ENCODE results near the gene DGKQ. TPM values are rescaled to one million over a fixed set of nuclear protein-coding genes. Genes with fewer than 3 reads are reported as not detected.
A peak's percentile ranks its signal among the peaks of the same experiment; 100 is the strongest.

Gene DGKQ
- total and polyA plus RNA-seq, 7 donors = 2.2 to 3.9 (median 2.8) TPM

DNA sequence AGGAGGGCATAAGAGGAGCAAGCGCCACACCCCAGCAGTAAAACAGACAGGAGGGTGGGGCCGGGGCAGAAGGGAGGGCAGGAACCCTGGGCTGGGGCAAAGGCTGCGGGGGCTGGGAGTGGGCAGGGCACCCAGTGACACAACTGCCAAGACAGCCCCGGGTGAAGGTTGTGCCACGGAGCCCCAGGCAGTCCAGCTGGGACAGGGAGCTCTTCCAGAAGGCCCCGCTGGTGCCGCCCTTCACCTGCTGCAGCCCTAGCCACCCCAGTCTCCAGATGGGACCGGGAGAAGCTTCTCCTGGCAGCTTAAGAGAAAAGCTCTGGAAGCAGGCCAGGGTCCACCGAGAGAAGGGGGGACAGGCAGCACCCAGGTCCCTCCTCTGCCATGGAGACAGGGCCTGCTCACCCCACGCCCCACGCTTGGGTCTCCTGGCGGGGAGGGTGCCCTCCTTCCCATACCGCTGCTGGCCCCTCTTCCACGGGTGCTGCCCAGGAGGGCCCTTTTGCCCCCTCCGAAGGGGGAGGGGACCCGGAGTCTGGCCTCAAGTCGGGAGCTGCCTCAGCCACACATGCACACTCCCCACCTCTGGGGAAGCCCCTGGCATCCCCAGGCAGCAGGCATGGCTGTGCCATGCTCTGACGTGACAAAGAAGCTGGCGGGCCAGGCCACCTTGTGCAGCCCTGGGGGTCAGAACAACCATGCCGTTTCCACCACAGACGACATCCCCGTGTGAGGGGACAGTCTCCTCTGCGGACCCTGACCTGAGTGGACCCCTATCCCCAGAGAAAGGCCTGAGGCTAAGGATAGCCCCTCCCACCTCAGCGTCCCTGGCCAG is 1.5 kb downstream of the DGKQ start:
- peaks cover 0 to under 1% of the 10 kb centered on the region in 2 donors for H3K36me3 ChIP-seq (ENCODE audit: insufficient read depth in 1 of 2, low read depth in 1 of 2)
- ATAC-seq (no peak), DNase-seq (peak in 1 of 2 donors; percentile 15)
- TF ChIP-seq, protein P1, sequence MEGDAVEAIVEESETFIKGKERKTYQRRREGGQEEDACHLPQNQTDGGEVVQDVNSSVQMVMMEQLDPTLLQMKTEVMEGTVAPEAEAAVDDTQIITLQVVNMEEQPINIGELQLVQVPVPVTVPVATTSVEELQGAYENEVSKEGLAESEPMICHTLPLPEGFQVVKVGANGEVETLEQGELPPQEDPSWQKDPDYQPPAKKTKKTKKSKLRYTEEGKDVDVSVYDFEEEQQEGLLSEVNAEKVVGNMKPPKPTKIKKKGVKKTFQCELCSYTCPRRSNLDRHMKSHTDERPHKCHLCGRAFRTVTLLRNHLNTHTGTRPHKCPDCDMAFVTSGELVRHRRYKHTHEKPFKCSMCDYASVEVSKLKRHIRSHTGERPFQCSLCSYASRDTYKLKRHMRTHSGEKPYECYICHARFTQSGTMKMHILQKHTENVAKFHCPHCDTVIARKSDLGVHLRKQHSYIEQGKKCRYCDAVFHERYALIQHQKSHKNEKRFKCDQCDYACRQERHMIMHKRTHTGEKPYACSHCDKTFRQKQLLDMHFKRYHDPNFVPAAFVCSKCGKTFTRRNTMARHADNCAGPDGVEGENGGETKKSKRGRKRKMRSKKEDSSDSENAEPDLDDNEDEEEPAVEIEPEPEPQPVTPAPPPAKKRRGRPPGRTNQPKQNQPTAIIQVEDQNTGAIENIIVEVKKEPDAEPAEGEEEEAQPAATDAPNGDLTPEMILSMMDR (IDR thresholded peaks at IDR 0.05) = no peak
- intact Hi-C loops (cut with DNase I) = loop anchor here in 1 of 2 donors (5.0 kb wide), 1 partner anchor 40 kb away; the partner anchor contains the start of genes GAK and TMEM175
- no peak overlapping the region for H3K27ac ChIP-seq
- no peaks in the 10 kb centered on the region for H3K9me3 ChIP-seq
- peaks cover 0 to 8% (median 2%) of the 10 kb centered on the region in 3 donors for H3K27me3 ChIP-seq (ENCODE audit: insufficient read depth in 3 of 3, low read length in 2 of 3)
- H3K4me3 ChIP-seq = peak overlapping the region; percentile 83
- peaks cover 18% of the 10 kb centered on the region for H3K4me1 ChIP-seq
- WGBS, 3 donors = 38 to 47% (median 42%) methylated on average over 21 to 24 of the region's 24 CpGs

DNA sequence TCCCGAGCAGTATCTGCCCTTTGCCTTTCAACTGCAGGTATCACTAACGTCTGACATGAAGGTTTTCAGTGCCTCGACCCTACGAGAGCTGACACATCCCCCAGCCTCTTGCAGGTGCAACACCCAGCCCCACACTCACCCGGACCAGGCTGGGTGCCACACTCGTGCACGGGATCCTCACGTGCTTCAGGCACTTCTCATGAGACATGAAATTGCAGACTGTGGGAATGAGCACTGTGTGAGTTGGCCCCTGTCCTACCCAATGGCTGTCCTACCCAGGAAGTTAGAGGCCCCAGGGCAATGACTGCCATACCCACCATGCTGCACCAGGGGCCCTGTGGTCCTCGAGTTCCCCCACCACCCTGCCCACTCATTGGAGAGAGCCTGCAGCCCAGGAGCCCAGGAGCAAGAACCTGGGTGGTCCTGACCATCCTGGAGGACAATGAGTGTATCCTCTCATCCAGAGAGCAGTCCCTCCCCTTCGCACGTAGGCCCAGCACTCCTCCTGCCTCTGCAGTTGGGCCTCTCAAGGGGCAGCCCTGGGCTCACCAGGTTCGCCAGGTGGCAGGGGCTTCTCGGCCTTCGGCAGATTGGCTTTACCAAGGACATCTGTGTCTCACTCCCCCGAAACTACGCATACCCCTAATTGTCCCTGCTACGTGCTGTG is 2.4 kb downstream of the DGKQ start:
- H3K4me1 ChIP-seq = peaks cover 18% of the 10 kb centered on the region
- peak overlapping the region; percentile 15 for H3K4me3 ChIP-seq
- TF ChIP-seq, protein P1 (IDR thresholded peaks at IDR 0.05) = no peak
- H3K36me3 ChIP-seq (ENCODE audit: insufficient read depth in 1 of 2, low read depth in 1 of 2) = peaks cover 0 to 9% of the 10 kb centered on the region in 2 donors
- no peak for DNase-seq
- 76 to 82% (median 81%) methylated on average over 17 of the region's 17 CpGs for WGBS, 3 donors
- peaks cover 0 to 8% (median 2%) of the 10 kb centered on the region in 3 donors for H3K27me3 ChIP-seq (ENCODE audit: insufficient read depth in 3 of 3, low read length in 2 of 3)
- intact Hi-C loops (cut with DNase I) = loop anchor here in 1 of 2 donors (5.0 kb wide), 1 partner anchor 39 kb away; the partner anchor contains the start of genes GAK and TMEM175
- no peak for ATAC-seq
- no peak overlapping the region for H3K27ac ChIP-seq
- no peaks in the 10 kb centered on the region for H3K9me3 ChIP-seq

DNA sequence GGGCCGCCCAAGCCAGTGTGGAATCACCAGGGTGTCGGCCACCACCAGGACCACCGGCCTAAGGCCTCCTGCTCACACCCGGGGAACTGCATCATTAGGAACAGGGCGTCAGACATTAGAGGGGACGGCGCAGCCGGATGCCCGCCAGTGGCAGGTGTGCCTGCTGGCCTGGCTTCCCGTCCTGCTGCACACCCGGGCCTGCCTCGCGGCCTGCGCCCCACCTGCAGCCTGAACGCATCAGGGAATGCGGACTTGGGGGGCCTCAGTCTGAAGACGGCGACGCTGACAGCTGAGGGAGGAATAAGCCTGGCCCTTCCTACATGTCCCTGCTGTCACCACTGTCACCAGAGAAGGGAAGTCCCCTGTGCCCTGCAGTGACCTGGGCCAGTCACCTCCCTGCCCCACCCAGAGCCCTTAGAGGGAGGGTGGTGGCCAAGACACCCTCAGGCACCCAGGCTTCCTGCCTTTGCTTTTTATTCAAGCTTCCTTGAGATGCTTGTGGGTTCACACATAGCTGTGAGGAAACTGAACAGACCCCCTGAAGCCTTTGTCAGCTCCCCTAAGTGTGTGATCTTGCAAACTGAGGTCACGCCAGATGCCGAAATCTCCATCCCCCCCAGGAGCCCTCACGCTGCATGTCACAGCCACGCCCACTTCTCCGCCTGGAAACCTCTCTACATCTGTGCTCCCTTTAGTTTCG is 3.2 kb downstream of the DGKQ start:
- 89 to 91% (median 90%) methylated on average over 25 of the region's 25 CpGs for WGBS, 3 donors
- Histone ChIP-seq H3K4me1 (peaks cover 18% of the 10 kb centered on the region), H3K4me3 (no peak overlapping the region), H3K27me3 (ENCODE audit: insufficient read depth in 3 of 3, low read length in 2 of 3) (peaks cover 0 to 8% (median 2%) of the 10 kb centered on the region in 3 donors), H3K9me3 (no peaks in the 10 kb centered on the region), H3K36me3 (ENCODE audit: insufficient read depth in 1 of 2, low read depth in 1 of 2) (peaks cover 0 to 14% of the 10 kb centered on the region in 2 donors), H3K27ac (no peak overlapping the region)
- intact Hi-C loops (cut with DNase I) = loop anchor here in 1 of 2 donors (5.0 kb wide), 1 partner anchor 38 kb away; the partner anchor contains the start of genes GAK and TMEM175
- TF ChIP-seq, protein P1 (IDR thresholded peaks at IDR 0.05) = no peak
- ATAC-seq (no peak), DNase-seq (no peak)

DNA sequence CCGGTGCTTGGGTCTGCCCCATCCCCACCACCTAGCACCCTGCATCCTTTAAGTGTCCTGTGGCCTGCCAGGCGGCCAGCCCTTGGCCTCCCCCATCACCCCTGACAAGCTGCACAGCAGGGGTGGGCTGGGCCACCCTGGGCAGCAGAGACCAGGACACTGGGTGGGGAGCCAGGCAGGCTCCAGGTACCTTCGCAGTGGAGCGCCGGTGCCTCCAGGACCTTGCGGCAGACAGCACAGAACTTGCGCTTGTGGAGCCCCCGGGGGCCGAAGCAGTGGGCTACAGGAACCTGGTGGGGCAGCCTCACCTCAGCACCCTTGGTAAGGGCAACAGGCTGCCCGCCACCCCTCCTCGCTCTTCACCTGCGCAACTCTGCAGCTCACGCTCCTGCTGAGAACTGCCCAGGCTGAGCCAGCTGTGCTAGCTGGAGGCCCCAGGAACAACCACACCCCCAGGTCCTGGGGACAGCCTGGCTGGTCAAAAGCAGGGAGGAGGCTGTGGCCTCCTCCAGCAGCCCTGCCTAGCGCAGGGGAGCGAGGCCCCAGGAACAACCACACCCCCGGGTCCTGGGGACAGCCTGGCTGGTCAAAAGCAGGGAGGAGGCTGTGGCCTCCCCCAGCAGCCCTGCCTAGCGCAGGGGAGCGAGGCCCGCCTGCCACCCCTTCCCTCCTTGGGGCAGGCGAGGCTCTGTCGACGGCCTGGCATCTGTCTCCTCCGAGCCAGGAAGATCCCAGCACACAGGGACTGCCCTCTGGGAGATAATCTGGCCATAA is 4.6 kb downstream of the DGKQ start:
- H3K27me3 ChIP-seq (ENCODE audit: insufficient read depth in 3 of 3, low read length in 2 of 3) = peaks cover 0 to 8% (median 2%) of the 10 kb centered on the region in 3 donors
- H3K4me1 ChIP-seq = peaks cover 18% of the 10 kb centered on the region
- no peak overlapping the region for H3K27ac ChIP-seq
- H3K9me3 ChIP-seq = no peaks in the 10 kb centered on the region
- TF ChIP-seq, protein P1 (IDR thresholded peaks at IDR 0.05) = no peak
- DNase-seq = no peak
- H3K36me3 ChIP-seq (ENCODE audit: insufficient read depth in 1 of 2, low read depth in 1 of 2) = peaks cover 0 to 14% of the 10 kb centered on the region in 2 donors
- intact Hi-C loops (cut with DNase I) = no loop called here
- no peak overlapping the region for H3K4me3 ChIP-seq
- WGBS, 3 donors = 84 to 87% (median 86%) methylated on average over 22 to 23 of the region's 23 CpGs
- ATAC-seq = no peak
